ENCODE data around the gene KRTAP21-2.
"Not testable (repeated sequence)": the region's sequence is repeated elsewhere in the genome, so short reads cannot be mapped to it uniquely, and the experiment has no call there.

The KRTAP21-2 gene

GRCh38 chr21:30747159-30747558, at the start of gene KRTAP21-2:
Gene KRTAP21-2, minus strand, starts transcription at chr21:30747259. Its CDS starts 57 bp downstream, at chr21:30747202.
- TF ChIP-seq CTCF (IDR thresholded peaks at IDR 0.05), result no peak
- no peak for TF ChIP-seq ZFX (IDR thresholded peaks at IDR 0.05; ENCODE audit: borderline replicate concordance)
- H3K27ac ChIP-seq, result no peak within 1 kb of the TSS

- TF ChIP-seq ZFX (IDR thresholded peaks at IDR 0.05; ENCODE audit: borderline replicate concordance) (no peak), CTCF (IDR thresholded peaks at IDR 0.05) (no peak)
- H3K27ac ChIP-seq, result no peak overlapping the region
These were observed 46.7 kb upstream of the KRTAP21-2 start for GRCh38 chr21:30793581-30794314.

GRCh38 chr21:30779249-30779648, 32.2 kb upstream of the KRTAP21-2 start:
- TF ChIP-seq ZFX (IDR thresholded peaks at IDR 0.05; ENCODE audit: borderline replicate concordance) (no peak), CTCF (IDR thresholded peaks at IDR 0.05) (no peak)

GRCh38 chr21:30769724-30770431, 22.8 kb upstream of the KRTAP21-2 start:
- no peak overlapping the region for H3K27ac ChIP-seq
- TF ChIP-seq CTCF (IDR thresholded peaks at IDR 0.05) (no peak), ZFX (IDR thresholded peaks at IDR 0.05; ENCODE audit: borderline replicate concordance) (no peak)

More at GRCh38 chr21:30779249-30779648, 32.2 kb upstream of the KRTAP21-2 start:
- H3K27ac ChIP-seq, result no peak overlapping the region

- no peak overlapping the region for H3K27ac ChIP-seq
- TF ChIP-seq ZFX (IDR thresholded peaks at IDR 0.05; ENCODE audit: borderline replicate concordance) (no peak), CTCF (IDR thresholded peaks at IDR 0.05) (no peak)
These were observed 13.7 kb upstream of the KRTAP21-2 start for GRCh38 chr21:30760776-30761175.

GRCh38 chr21:30758306-30758705, 11.2 kb upstream of the KRTAP21-2 start:
- no peak for TF ChIP-seq ZFX (IDR thresholded peaks at IDR 0.05; ENCODE audit: borderline replicate concordance)
- no peak for TF ChIP-seq CTCF (IDR thresholded peaks at IDR 0.05)
- H3K27ac ChIP-seq, result no peak overlapping the region

- H3K27ac ChIP-seq, result not testable (repeated sequence)
These were observed 8.3 kb upstream of the KRTAP21-2 start, which contains the start of gene KRTAP21-1 for GRCh38 chr21:30755328-30755727. Gene KRTAP21-1, minus strand, starts transcription at chr21:30755428. Its CDS starts 50 bp downstream, at chr21:30755378.

Measured in 22Rv1 (cell line).